ENCODE measurements around the gene TNRC6C. TPM values are rescaled to one million over a fixed set of nuclear protein-coding genes. Genes with fewer than 3 reads are reported as not detected.
A peak's percentile ranks its signal among the peaks of the same experiment; 100 is the strongest.

TNRC6C gene
- total RNA-seq, 3 donors from 2014 or later, result 19.6 to 25.0 (median 20.4) TPM

DNA sequence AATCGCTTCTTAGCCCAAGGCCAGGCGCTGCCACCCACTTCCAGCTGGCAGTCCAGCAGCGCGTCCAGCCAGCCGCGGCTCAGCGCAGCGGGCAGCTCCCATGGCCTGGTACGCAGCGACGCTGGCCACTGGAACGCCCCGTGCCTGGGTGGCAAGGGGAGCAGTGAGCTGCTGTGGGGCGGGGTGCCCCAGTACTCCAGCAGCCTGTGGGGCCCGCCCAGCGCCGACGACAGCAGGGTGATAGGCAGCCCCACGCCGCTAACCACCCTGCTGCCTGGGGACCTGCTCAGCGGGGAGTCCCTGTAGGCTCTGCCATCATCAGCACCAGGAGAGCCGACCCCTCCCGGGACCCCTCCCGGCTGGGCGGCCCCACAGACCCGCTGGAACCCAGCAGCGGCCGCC, 146.0 kb downstream of the TNRC6C start:
- ATAC-seq, result no peak
- Mint-ChIP-seq H3K36me3 (ENCODE audit: insufficient read depth) (peaks cover 33% of the 10 kb centered on the region), H3K4me3 (no peak overlapping the region), H3K9me3 (no peaks in the 10 kb centered on the region), H3K4me1 (ENCODE audit: low read depth) (peaks cover 10% of the 10 kb centered on the region), H3K27me3 (ENCODE audit: low read depth) (no peaks in the 10 kb centered on the region)
- no peak for DNase-seq

DNA sequence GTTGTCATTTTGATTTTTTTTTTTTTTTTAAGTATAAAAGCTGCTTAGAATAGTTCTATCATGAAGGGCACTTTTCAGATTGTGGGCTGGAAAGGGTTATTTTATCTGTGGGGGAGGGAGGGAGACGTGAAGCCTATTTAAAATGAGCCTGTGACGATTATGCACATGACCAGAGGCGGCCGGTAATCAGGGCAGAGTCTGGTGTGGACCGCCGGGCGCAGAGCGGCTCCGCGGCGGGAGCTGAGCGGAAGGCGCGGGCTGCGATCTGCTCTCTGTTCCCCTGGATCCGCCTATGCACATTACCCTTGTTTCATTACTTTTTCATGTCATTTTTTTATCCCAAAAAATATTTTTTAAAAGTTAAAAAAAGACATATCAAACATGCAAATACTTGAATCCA, 146.6 kb downstream of the TNRC6C start:
- Mint-ChIP-seq H3K36me3 (ENCODE audit: insufficient read depth) (peaks cover 29% of the 10 kb centered on the region), H3K4me1 (ENCODE audit: low read depth) (peaks cover 10% of the 10 kb centered on the region), H3K4me3 (no peak overlapping the region), H3K27me3 (ENCODE audit: low read depth) (no peaks in the 10 kb centered on the region), H3K9me3 (no peaks in the 10 kb centered on the region)
- ATAC-seq, result no peak
- no peak for DNase-seq

- Mint-ChIP-seq H3K36me3 (ENCODE audit: insufficient read depth) (peaks cover 30% of the 10 kb centered on the region), H3K27me3 (ENCODE audit: low read depth) (no peaks in the 10 kb centered on the region), H3K4me3 (no peak overlapping the region), H3K9me3 (no peaks in the 10 kb centered on the region), H3K4me1 (ENCODE audit: low read depth) (peaks cover 12% of the 10 kb centered on the region)
- ATAC-seq (no peak), DNase-seq (no peak)
Measured at GRCh38 chr17:78105551-78105950, 147.0 kb downstream of the TNRC6C start.

DNA sequence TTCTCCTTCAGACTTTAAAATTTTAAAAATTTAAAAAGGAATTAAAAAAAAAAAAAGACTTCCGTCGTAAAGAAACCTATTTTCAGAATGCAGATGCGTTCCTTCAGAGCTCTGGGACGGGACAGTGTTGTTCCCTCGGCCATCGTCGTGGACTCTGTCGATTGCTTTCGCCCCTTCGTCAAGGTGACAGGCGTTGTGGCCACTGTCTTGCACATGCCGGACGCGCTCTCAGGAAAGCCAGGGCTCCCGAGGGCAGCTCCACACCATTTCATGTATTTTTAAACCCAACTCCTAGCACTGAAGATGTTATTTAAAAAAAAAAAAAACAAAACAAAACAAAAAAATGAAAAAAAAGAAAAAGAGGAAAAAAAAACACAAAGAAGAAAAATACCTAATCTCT, 147.7 kb downstream of the TNRC6C start:
- H3K4me3 Mint-ChIP-seq, result no peak overlapping the region
- peaks cover 14% of the 10 kb centered on the region for H3K4me1 Mint-ChIP-seq (ENCODE audit: low read depth)
- H3K36me3 Mint-ChIP-seq (ENCODE audit: insufficient read depth), result peaks cover 32% of the 10 kb centered on the region
- no peaks in the 10 kb centered on the region for H3K27me3 Mint-ChIP-seq (ENCODE audit: low read depth)
- ATAC-seq (no peak), DNase-seq (no peak)
- H3K9me3 Mint-ChIP-seq, result no peaks in the 10 kb centered on the region

- Mint-ChIP-seq H3K9me3 (no peaks in the 10 kb centered on the region), H3K36me3 (ENCODE audit: insufficient read depth) (peaks cover 21% of the 10 kb centered on the region), H3K27me3 (ENCODE audit: low read depth) (no peaks in the 10 kb centered on the region), H3K4me1 (ENCODE audit: low read depth) (peaks cover 15% of the 10 kb centered on the region), H3K4me3 (no peak overlapping the region)
- DNase-seq (no peak), ATAC-seq (peak; percentile 42 to 44)
Measured at GRCh38 chr17:78107457-78107856, 149.0 kb downstream of the TNRC6C start.

DNA sequence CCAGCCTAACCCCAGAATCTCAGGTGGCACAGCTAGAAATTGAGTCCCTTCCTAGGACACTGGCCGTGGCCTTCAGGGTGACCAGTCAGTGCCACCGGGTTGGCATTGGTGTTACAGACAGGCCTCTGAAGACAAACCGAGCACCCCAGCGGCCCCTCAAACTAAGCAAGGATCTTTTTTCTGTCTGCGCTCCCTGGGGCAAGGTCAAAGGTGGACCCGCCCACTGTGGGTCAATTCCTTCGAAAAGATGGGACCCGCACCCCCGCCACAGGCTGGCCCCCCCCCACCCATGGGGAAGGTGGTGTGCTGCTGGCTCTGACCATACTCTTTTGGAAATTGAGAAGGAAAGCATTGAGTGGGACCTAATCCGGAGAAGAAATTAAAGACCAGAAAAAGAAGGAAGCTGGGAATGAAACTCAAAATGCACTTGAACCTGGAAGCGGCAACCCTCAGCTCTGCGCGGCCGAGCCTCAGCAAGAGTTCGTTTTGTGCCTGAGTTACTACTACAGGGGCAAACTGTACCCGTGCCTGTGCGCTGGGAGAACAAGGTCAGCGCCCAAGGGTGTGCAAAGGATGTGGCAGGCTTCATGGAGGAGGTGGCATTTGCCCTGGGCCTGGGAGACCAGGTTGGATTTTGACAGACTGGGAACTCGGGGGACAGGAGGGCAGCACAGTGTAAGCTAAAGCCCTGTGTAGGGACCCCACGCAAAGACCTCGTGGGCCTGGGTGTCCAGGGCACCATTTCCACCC, 149.6 kb downstream of the TNRC6C start:
- peaks cover 22% of the 10 kb centered on the region for H3K36me3 Mint-ChIP-seq (ENCODE audit: insufficient read depth)
- ATAC-seq (no peak), DNase-seq (no peak)
- no peak overlapping the region for H3K4me3 Mint-ChIP-seq
- no peaks in the 10 kb centered on the region for H3K27me3 Mint-ChIP-seq (ENCODE audit: low read depth)
- H3K4me1 Mint-ChIP-seq (ENCODE audit: low read depth), result peaks cover 19% of the 10 kb centered on the region
- H3K9me3 Mint-ChIP-seq, result no peaks in the 10 kb centered on the region

- Mint-ChIP-seq H3K4me1 (ENCODE audit: low read depth) (peaks cover 27% of the 10 kb centered on the region), H3K36me3 (ENCODE audit: insufficient read depth) (peaks cover 22% of the 10 kb centered on the region), H3K9me3 (no peaks in the 10 kb centered on the region), H3K27me3 (ENCODE audit: low read depth) (no peaks in the 10 kb centered on the region), H3K4me3 (no peak overlapping the region)
- ATAC-seq (no peak), DNase-seq (no peak)
Measured at GRCh38 chr17:78108726-78109488, 150.4 kb downstream of the TNRC6C start.

DNA sequence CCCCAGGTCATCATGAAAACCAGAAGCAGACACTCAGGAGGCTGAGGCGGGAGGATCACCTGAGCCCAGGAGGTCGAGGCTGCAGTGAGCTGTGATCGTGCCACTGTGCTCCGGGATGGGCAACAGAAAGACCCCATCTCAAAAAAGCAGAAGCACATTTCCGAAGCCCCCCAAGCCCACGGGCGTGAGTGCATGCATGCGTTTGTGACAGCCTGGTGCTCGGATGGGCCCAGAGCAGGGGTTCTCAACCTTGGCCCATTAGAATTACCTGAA, 150.9 kb downstream of the TNRC6C start:
- Mint-ChIP-seq H3K4me1 (ENCODE audit: low read depth) (peaks cover 32% of the 10 kb centered on the region), H3K36me3 (ENCODE audit: insufficient read depth) (peaks cover 21% of the 10 kb centered on the region), H3K27me3 (ENCODE audit: low read depth) (no peaks in the 10 kb centered on the region), H3K9me3 (no peaks in the 10 kb centered on the region), H3K4me3 (no peak overlapping the region)
- DNase-seq, result no peak
- ATAC-seq, result no peak

DNA sequence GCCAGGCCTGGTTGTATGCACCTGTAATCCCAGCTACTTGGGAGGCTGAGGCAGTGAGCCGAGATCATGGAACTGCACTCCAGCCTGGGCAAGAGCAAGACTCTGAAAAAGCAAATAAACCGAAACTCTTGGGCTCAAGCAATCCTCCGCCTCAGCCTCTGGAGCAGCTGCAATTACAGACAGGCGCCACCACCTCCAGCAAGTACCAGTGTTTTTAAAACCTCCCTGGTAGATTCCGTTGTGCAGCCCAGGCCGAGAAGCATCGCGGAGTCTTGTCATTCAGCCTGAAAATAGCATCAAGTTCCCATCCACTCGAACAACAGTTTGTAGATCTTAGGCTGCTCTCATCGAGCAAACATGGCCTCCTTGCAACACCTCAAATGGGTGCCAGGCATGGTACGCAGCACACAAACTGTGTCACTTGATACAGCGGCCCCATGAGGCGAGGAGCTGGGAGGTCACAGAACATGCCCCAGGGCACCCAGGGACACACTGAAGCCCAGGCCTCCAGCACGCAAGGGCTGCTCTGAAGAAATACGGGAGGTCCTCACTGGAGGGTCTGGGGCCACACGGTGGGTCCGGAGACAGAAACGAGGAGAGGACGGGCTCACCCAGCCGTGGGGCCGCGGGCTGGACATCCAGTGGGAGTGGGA, 152.0 kb downstream of the TNRC6C start:
- Mint-ChIP-seq H3K9me3 (no peaks in the 10 kb centered on the region), H3K4me3 (no peak overlapping the region), H3K27me3 (ENCODE audit: low read depth) (no peaks in the 10 kb centered on the region), H3K4me1 (ENCODE audit: low read depth) (peaks cover 37% of the 10 kb centered on the region), H3K36me3 (ENCODE audit: insufficient read depth) (peaks cover 21% of the 10 kb centered on the region)
- ATAC-seq (no peak), DNase-seq (no peak)

DNA sequence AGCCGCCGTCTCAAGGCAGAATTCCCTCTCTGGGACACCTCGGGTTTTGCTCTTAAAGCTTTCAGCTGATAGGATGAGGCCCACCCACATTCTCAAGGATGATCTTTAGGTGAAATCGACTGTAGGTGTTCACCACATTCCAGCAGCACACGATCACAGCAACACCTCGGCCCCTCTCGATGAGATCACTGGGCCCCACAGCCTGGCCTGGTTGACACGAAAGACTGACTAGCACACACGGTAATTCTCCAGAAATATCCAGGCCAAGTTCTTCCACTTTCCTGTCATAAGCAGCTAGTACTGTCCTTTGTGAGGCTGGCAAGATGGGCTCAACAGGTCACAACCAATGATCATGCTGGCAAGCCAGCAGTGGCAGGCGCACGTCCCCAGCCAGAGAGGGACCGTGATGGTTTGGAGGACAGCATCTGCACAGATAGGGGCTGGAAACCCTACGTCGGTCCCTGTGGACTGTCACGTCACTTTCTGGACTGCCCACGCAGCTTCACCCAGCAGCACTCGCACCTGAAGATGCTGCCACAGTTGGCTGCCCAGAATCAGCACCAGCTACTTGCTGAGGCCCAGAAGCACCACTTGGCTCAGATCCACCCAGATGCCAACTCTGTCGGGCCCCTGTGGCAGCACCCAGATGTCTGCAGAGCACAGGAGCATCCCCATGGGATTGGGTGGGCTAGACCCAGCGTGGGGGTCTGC, 152.7 kb downstream of the TNRC6C start:
- no peak for ATAC-seq
- Mint-ChIP-seq H3K4me1 (ENCODE audit: low read depth) (peaks cover 37% of the 10 kb centered on the region), H3K4me3 (no peak overlapping the region), H3K27me3 (ENCODE audit: low read depth) (no peaks in the 10 kb centered on the region), H3K9me3 (no peaks in the 10 kb centered on the region), H3K36me3 (ENCODE audit: insufficient read depth) (peaks cover 21% of the 10 kb centered on the region)
- no peak for DNase-seq

- peaks cover 21% of the 10 kb centered on the region for H3K36me3 Mint-ChIP-seq (ENCODE audit: insufficient read depth)
- DNase-seq (no peak), ATAC-seq (no peak)
- no peak overlapping the region for H3K4me3 Mint-ChIP-seq
- H3K9me3 Mint-ChIP-seq, result no peaks in the 10 kb centered on the region
- no peaks in the 10 kb centered on the region for H3K27me3 Mint-ChIP-seq (ENCODE audit: low read depth)
- peaks cover 38% of the 10 kb centered on the region for H3K4me1 Mint-ChIP-seq (ENCODE audit: low read depth)
Measured at GRCh38 chr17:78111727-78112517, 153.4 kb downstream of the TNRC6C start.

- H3K36me3 Mint-ChIP-seq (ENCODE audit: insufficient read depth), result peaks cover 21% of the 10 kb centered on the region
- DNase-seq (peak; percentile 81), ATAC-seq (peak; percentile 68 to 69)
- H3K4me3 Mint-ChIP-seq, result no peak overlapping the region
- H3K27me3 Mint-ChIP-seq (ENCODE audit: low read depth), result no peaks in the 10 kb centered on the region
- H3K9me3 Mint-ChIP-seq, result no peaks in the 10 kb centered on the region
- H3K4me1 Mint-ChIP-seq (ENCODE audit: low read depth), result peaks cover 36% of the 10 kb centered on the region
Measured at GRCh38 chr17:78112518-78113471, 154.3 kb downstream of the TNRC6C start.
